ENCODE measurements around the gene B3GNT8. TPM values are rescaled to one million over a fixed set of nuclear protein-coding genes. Genes with fewer than 3 reads are reported as not detected.
"Not testable (repeated sequence)": the region's sequence is repeated elsewhere in the genome, so short reads cannot be mapped to it uniquely, and the experiment has no call there.

The B3GNT8 gene
- total and polyA plus RNA-seq, 11 donors = 5.0 to 12.6 (median 9.4) TPM

GRCh38 chr19:41411100-41411967 lies 15.8 kb downstream of the B3GNT8 start:
- peak overlapping the region; percentile 6 to 88 (median 78) for H3K27ac ChIP-seq
- intact Hi-C loops (cut with DNase I) = loop anchor here in 1 of 10 donors (2.0 kb wide), 1 partner anchor 15 kb away; the partner anchor contains the start of gene B3GNT8
- no peak overlapping the region for H3K4me3 ChIP-seq
- WGBS, 4 donors = 44 to 49% (median 47%) methylated on average over 9 of the region's 9 CpGs
- TF ChIP-seq CTCF (IDR thresholded peaks at IDR 0.05) (no peak), POLR2A (IDR thresholded peaks at IDR 0.05) (no peak)
- H3K4me1 ChIP-seq = peaks cover 0 to 70% (median 56%) of the 10 kb centered on the region in 12 donors
- H3K27me3 ChIP-seq = no peaks in the 10 kb centered on the region
- ATAC-seq (peak in 2 of 4 donors; percentile 5), DNase-seq (no peak)
- no peaks in the 10 kb centered on the region for H3K9me3 ChIP-seq
- peaks cover 0 to 48% (median 34%) of the 10 kb centered on the region in 9 donors for H3K36me3 ChIP-seq

GRCh38 chr19:41410336-41411054 lies 16.7 kb downstream of the B3GNT8 start:
- no peak for ATAC-seq
- WGBS, 4 donors = 63 to 70% (median 67%) methylated on average over 21 to 23 of the region's 23 CpGs

GRCh38 chr19:41409288-41409687 lies 17.9 kb downstream of the B3GNT8 start:
- WGBS, 4 donors = 42 to 57% (median 51%) methylated on average over 4 of the region's 4 CpGs
- H3K27ac ChIP-seq = peak overlapping the region; percentile 55 to 88 (median 78)
- TF ChIP-seq CTCF (IDR thresholded peaks at IDR 0.05) = no peak
- no peak for TF ChIP-seq POLR2A (IDR thresholded peaks at IDR 0.05)
- intact Hi-C loops (cut with DNase I) = loop anchor here in 1 of 10 donors (2.0 kb wide), 1 partner anchor 18 kb away; the partner anchor contains the start of gene B3GNT8
- H3K4me3 ChIP-seq = no peak overlapping the region
- no peaks in the 10 kb centered on the region for H3K27me3 ChIP-seq
- ATAC-seq (peak; percentile 69 to 75 (median 73)), DNase-seq (peak in 4 of 5 donors; percentile 56 to 66 (median 58))
- H3K4me1 ChIP-seq = peaks cover 0 to 82% (median 68%) of the 10 kb centered on the region in 12 donors
- H3K9me3 ChIP-seq = no peaks in the 10 kb centered on the region
- peaks cover 0 to 33% (median 16%) of the 10 kb centered on the region in 9 donors for H3K36me3 ChIP-seq

More at GRCh38 chr19:41410336-41411054, 16.7 kb downstream of the B3GNT8 start:
- no peaks in the 10 kb centered on the region for H3K27me3 ChIP-seq
- no peaks in the 10 kb centered on the region for H3K9me3 ChIP-seq
- TF ChIP-seq POLR2A (IDR thresholded peaks at IDR 0.05) (no peak), CTCF (IDR thresholded peaks at IDR 0.05) (no peak)
- no peak for DNase-seq
- intact Hi-C loops (cut with DNase I) = loop anchor here in 1 of 10 donors (2.0 kb wide), 1 partner anchor 16 kb away; the partner anchor contains the start of gene B3GNT8
- H3K27ac ChIP-seq = peak overlapping the region in 11 of 12 donors; percentile 55 to 88 (median 79)
- H3K4me1 ChIP-seq = peaks cover 0 to 74% (median 62%) of the 10 kb centered on the region in 12 donors
- H3K4me3 ChIP-seq = no peak overlapping the region
- H3K36me3 ChIP-seq = peaks cover 0 to 45% (median 28%) of the 10 kb centered on the region in 9 donors

- not testable (repeated sequence) for H3K4me3 ChIP-seq, H3K9me3 ChIP-seq, DNase-seq, ATAC-seq, H3K27me3 ChIP-seq
- 93 to 99% (median 96%) methylated on average over 5 of the region's 5 CpGs for WGBS, 4 donors
- Histone ChIP-seq H3K4me1 (peaks cover 0 to 84% (median 71%) of the 10 kb centered on the region in 12 donors), H3K36me3 (peaks cover 0 to 29% (median 12%) of the 10 kb centered on the region in 9 donors), H3K27ac (peak overlapping the region; percentile 55 to 88 (median 78))
- intact Hi-C loops (cut with DNase I) = loop anchor here in 1 of 10 donors (2.0 kb wide), 1 partner anchor 18 kb away; the partner anchor contains the start of gene B3GNT8
Observed at GRCh38 chr19:41408846-41409245, 18.3 kb downstream of the B3GNT8 start.
